ENCODE data around the gene ZFYVE1.

ZFYVE1 gene

GRCh38 chr14:72998252-72998903, 28.5 kb downstream of the ZFYVE1 start:
- H3K36me3 Mint-ChIP-seq (ENCODE audit: low read depth), result peaks cover 63% of the 10 kb centered on the region
- H3K9me3 Mint-ChIP-seq, result no peaks in the 10 kb centered on the region
- H3K4me1 Mint-ChIP-seq, result no peaks in the 10 kb centered on the region
- H3K27me3 Mint-ChIP-seq (ENCODE audit: low read depth, poor library complexity), result no peaks in the 10 kb centered on the region
- peak overlapping the region; percentile 4 for H3K27ac Mint-ChIP-seq
- H3K4me3 Mint-ChIP-seq, result no peak overlapping the region
- TF ChIP-seq CTCF (IDR thresholded peaks at IDR 0.05), result no peak
- no peak for DNase-seq

DNA sequence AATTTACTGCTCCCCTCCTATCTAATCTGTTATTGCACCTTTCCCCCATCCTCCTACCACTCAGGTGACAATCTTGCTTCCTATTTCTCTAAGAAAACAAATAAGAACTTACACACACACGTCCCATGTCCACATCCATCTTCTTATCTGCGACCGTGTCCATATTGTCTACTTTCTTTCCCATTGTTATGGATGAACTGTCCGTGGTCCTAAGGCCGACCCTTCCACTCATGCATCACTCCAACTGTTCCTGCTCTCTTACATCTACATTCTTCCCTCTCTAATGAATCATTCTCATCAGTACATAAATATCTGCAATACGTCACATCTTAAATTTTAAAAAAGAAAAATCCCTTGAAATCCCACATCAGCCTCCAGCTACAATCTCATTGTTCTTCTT, 30.0 kb downstream of the ZFYVE1 start:
- Mint-ChIP-seq H3K9me3 (no peaks in the 10 kb centered on the region), H3K27me3 (ENCODE audit: low read depth, poor library complexity) (no peaks in the 10 kb centered on the region), H3K27ac (no peak overlapping the region), H3K4me3 (no peak overlapping the region), H3K36me3 (ENCODE audit: low read depth) (peaks cover 75% of the 10 kb centered on the region), H3K4me1 (no peaks in the 10 kb centered on the region)
- TF ChIP-seq CTCF (IDR thresholded peaks at IDR 0.05), result no peak
- no peak for DNase-seq

DNA sequence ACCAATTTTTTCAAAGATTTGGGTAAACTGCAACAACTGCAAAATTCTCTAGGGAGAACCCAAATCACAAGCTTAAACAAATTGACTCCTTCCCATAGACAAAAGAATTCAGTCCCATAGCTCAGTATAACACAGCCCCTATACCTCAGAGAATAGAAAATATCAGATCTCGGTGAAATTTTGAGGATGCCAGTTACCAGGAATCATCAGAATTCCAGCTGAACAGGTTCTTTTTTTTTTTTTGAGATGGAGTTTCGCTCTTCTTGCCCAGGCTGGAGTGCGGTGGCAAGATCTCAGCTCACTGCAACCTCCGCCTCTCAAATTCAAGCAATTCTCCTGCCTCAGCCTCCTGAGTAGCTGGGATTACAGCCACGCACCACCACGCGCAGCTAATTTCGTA, 36.7 kb downstream of the ZFYVE1 start:
- no peak for DNase-seq
- Mint-ChIP-seq H3K36me3 (ENCODE audit: low read depth) (peaks cover 54% of the 10 kb centered on the region), H3K9me3 (no peaks in the 10 kb centered on the region), H3K4me3 (no peak overlapping the region), H3K27ac (no peak overlapping the region), H3K27me3 (ENCODE audit: low read depth, poor library complexity) (no peaks in the 10 kb centered on the region), H3K4me1 (no peaks in the 10 kb centered on the region)
- TF ChIP-seq CTCF (IDR thresholded peaks at IDR 0.05), result no peak

DNA sequence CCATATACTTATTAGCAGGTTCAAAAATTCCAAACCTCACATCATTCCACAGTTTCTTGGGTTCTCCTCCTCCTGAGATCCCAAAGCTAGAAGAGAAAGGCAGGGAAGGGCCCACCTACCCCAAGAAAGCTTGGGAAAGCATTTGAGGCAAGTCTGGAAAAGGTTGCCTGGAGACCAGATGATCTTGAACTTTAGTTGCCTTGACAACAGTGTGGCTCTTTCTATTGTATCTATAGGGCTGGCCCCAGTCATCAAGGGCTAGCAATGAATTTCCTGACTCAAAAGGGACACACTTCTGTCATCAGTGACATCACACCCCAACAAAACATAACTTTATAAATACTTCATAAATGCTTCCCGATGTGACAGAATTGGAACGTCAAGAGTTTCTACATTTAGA, 40.0 kb downstream of the ZFYVE1 start:
- Mint-ChIP-seq H3K27ac (no peak overlapping the region), H3K4me3 (no peak overlapping the region), H3K36me3 (ENCODE audit: low read depth) (peaks cover 56% of the 10 kb centered on the region), H3K27me3 (ENCODE audit: low read depth, poor library complexity) (no peaks in the 10 kb centered on the region), H3K9me3 (no peaks in the 10 kb centered on the region), H3K4me1 (peaks cover 7% of the 10 kb centered on the region)
- DNase-seq, result no peak
- TF ChIP-seq CTCF (IDR thresholded peaks at IDR 0.05), result no peak

DNA sequence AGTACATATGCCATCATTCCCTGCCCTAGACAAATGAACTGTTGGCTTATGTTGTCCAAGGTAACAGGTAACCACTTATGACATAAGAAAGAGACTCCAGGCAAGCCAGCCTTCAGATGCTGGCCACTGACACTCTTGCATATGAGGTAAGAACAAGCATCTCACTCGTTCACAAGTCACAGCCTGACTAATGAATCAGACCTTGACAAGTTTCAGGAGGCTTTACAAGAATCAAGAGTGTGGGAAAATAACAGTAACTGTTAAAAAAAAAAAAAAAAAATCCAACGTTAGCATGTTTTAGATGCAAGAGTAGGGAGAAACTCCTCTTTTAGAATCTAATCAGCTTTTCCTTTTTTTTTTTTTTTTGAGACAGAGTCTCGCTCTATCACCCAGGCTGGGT, 40.7 kb downstream of the ZFYVE1 start:
- no peak for DNase-seq
- Mint-ChIP-seq H3K9me3 (no peaks in the 10 kb centered on the region), H3K4me1 (peaks cover 13% of the 10 kb centered on the region), H3K4me3 (no peak overlapping the region), H3K27me3 (ENCODE audit: low read depth, poor library complexity) (no peaks in the 10 kb centered on the region), H3K36me3 (ENCODE audit: low read depth) (peaks cover 55% of the 10 kb centered on the region), H3K27ac (no peak overlapping the region)
- no peak for TF ChIP-seq CTCF (IDR thresholded peaks at IDR 0.05)

- Mint-ChIP-seq H3K27me3 (ENCODE audit: low read depth, poor library complexity) (no peaks in the 10 kb centered on the region), H3K4me1 (peaks cover 30% of the 10 kb centered on the region), H3K9me3 (no peaks in the 10 kb centered on the region), H3K27ac (peak overlapping the region; percentile 7), H3K4me3 (no peak overlapping the region), H3K36me3 (ENCODE audit: low read depth) (peaks cover 62% of the 10 kb centered on the region)
- TF ChIP-seq CTCF (IDR thresholded peaks at IDR 0.05), result no peak
- DNase-seq, result no peak
Measured at GRCh38 chr14:72982146-72982708, 44.7 kb downstream of the ZFYVE1 start.

Measured in nephron progenitor cell (in vitro differentiated cells).